GM12872 (cell line): Measurements from ENCODE around the gene IGDCC3.

Experiments used
- CTCF ChIP-seq: IDR thresholded peaks from 3 replicates; pipeline ENCODE4 v1.5.1; 2011; ENCODE audit warnings: low read depth, mild to moderate bottlenecking, low read length, moderate library complexity; ENCODE audit not compliant: insufficient read depth

Gene IGDCC3

GRCh38 chr15:65355173-65355987 is 22.4 kb downstream of the IGDCC3 start:
- no peak for TF ChIP-seq CTCF

- no peak for TF ChIP-seq CTCF
Observed at GRCh38 chr15:65354835-65355172, 23.0 kb downstream of the IGDCC3 start.

GRCh38 chr15:65349338-65349737 is 28.5 kb downstream of the IGDCC3 start:
- no peak for TF ChIP-seq CTCF

- TF ChIP-seq CTCF = no peak
Observed at GRCh38 chr15:65346856-65347598, 30.8 kb downstream of the IGDCC3 start.

- no peak for TF ChIP-seq CTCF
Observed at GRCh38 chr15:65344914-65345275, 32.9 kb downstream of the IGDCC3 start.

GRCh38 chr15:65344214-65344913 is 33.4 kb downstream of the IGDCC3 start:
- no peak for TF ChIP-seq CTCF

GRCh38 chr15:65343374-65343981 is 34.3 kb downstream of the IGDCC3 start:
- no peak for TF ChIP-seq CTCF
